Measurements from ENCODE around the gene RNF213.
A peak's percentile ranks its signal among the peaks of the same experiment; 100 is the strongest.

The RNF213 gene

GRCh38 chr17:80415626-80416137, 155.0 kb downstream of the RNF213 start:
- no peaks in the 10 kb centered on the region for H3K36me3 ChIP-seq (replicated peaks; ENCODE audit: insufficient read depth, low read length)
- H4K20me1 ChIP-seq (ENCODE audit: insufficient read depth, low read length): no peaks in the 10 kb centered on the region
- no peaks in the 10 kb centered on the region for H3K4me1 ChIP-seq (ENCODE audit: low read length)
- no peaks in the 10 kb centered on the region for H3K9me3 ChIP-seq (replicated peaks; ENCODE audit: insufficient read depth, low read length)
- peak overlapping the region; percentile 45; the same call in 1 of the 2 replicates for H3K27ac ChIP-seq (ENCODE audit: low read length)
- H3K27me3 ChIP-seq (replicated peaks; ENCODE audit: insufficient read depth, low read length): peaks cover 31% of the 10 kb centered on the region
- no peak for TF ChIP-seq CTCF (IDR thresholded peaks at IDR 0.05; ENCODE audit: low read length)
- TF ChIP-seq EZH2 (optimal IDR thresholded peaks at IDR 0.05; ENCODE audit: low read depth, low read length): no peak
- TF ChIP-seq EZH2phosphoT487 (IDR thresholded peaks at IDR 0.05; ENCODE audit: low read length): no peak
- H3F3A ChIP-seq (ENCODE audit: insufficient read depth, low read length): peaks cover 3% of the 10 kb centered on the region; the same call in 1 of the 2 replicates
- 0 out of 2 replicates have a peak, but pooled peaks cover 4% of the 10 kb centered on the region for H3K79me2 ChIP-seq (ENCODE audit: low read length)
- H3K9me2 ChIP-seq (replicated peaks; ENCODE audit: insufficient read depth, low read length): no peaks in the 10 kb centered on the region
- peak overlapping the region; percentile 99 for H3K4me2 ChIP-seq (ENCODE audit: low read depth, low read length)
- peak overlapping the region; percentile 86 for H3K4me3 ChIP-seq (ENCODE audit: low read length)
- H2AFZ ChIP-seq (ENCODE audit: low read length): peak overlapping the region; percentile 80
- peak overlapping the region; percentile 78 for H3K9ac ChIP-seq (ENCODE audit: low read length)
- DNase-seq: no peak

GRCh38 chr17:80416260-80416939, 155.7 kb downstream of the RNF213 start:
- H4K20me1 ChIP-seq (ENCODE audit: insufficient read depth, low read length): no peaks in the 10 kb centered on the region
- no peak for TF ChIP-seq EZH2 (optimal IDR thresholded peaks at IDR 0.05; ENCODE audit: low read depth, low read length)
- 0 out of 2 replicates have a peak, but pooled peaks cover 4% of the 10 kb centered on the region for H3K79me2 ChIP-seq (ENCODE audit: low read length)
- no peaks in the 10 kb centered on the region for H3K9me2 ChIP-seq (replicated peaks; ENCODE audit: insufficient read depth, low read length)
- peaks cover 26% of the 10 kb centered on the region for H3K27me3 ChIP-seq (replicated peaks; ENCODE audit: insufficient read depth, low read length)
- DNase-seq: no peak
- no peaks in the 10 kb centered on the region for H3K9me3 ChIP-seq (replicated peaks; ENCODE audit: insufficient read depth, low read length)
- H3K4me3 ChIP-seq (ENCODE audit: low read length): no peak overlapping the region
- H3F3A ChIP-seq (ENCODE audit: insufficient read depth, low read length): peaks cover 3% of the 10 kb centered on the region; the same call in 1 of the 2 replicates
- H3K36me3 ChIP-seq (replicated peaks; ENCODE audit: insufficient read depth, low read length): no peaks in the 10 kb centered on the region
- H2AFZ ChIP-seq (ENCODE audit: low read length): no peak overlapping the region
- H3K4me1 ChIP-seq (ENCODE audit: low read length): no peaks in the 10 kb centered on the region
- H3K27ac ChIP-seq (ENCODE audit: low read length): no peak overlapping the region
- H3K9ac ChIP-seq (ENCODE audit: low read length): no peak overlapping the region
- peak overlapping the region; percentile 99; the same call in 1 of the 2 replicates for H3K4me2 ChIP-seq (ENCODE audit: low read depth, low read length)

GRCh38 chr17:80416940-80417293, 156.3 kb downstream of the RNF213 start:
- Histone ChIP-seq H3K27me3 (replicated peaks; ENCODE audit: insufficient read depth, low read length) (peaks cover 22% of the 10 kb centered on the region), H3K79me2 (ENCODE audit: low read length) (0 out of 2 replicates have a peak, but pooled peaks cover 4% of the 10 kb centered on the region), H3K27ac (ENCODE audit: low read length) (no peak overlapping the region), H4K20me1 (ENCODE audit: insufficient read depth, low read length) (no peaks in the 10 kb centered on the region), H3K36me3 (replicated peaks; ENCODE audit: insufficient read depth, low read length) (no peaks in the 10 kb centered on the region), H3K9ac (ENCODE audit: low read length) (no peak overlapping the region), H3K4me1 (ENCODE audit: low read length) (no peaks in the 10 kb centered on the region), H3K4me2 (ENCODE audit: low read depth, low read length) (no peak overlapping the region), H3K9me3 (replicated peaks; ENCODE audit: insufficient read depth, low read length) (no peaks in the 10 kb centered on the region), H2AFZ (ENCODE audit: low read length) (no peak overlapping the region), H3F3A (ENCODE audit: insufficient read depth, low read length) (peaks cover 3% of the 10 kb centered on the region; the same call in 1 of the 2 replicates), H3K4me3 (ENCODE audit: low read length) (no peak overlapping the region), H3K9me2 (replicated peaks; ENCODE audit: insufficient read depth, low read length) (no peaks in the 10 kb centered on the region)
- DNase-seq: no peak
- no peak for TF ChIP-seq EZH2 (optimal IDR thresholded peaks at IDR 0.05; ENCODE audit: low read depth, low read length)
- TF ChIP-seq CTCF (IDR thresholded peaks at IDR 0.05; ENCODE audit: low read length): no peak
- no peak for TF ChIP-seq EZH2phosphoT487 (IDR thresholded peaks at IDR 0.05; ENCODE audit: low read length)

GRCh38 chr17:80418589-80418988, 157.9 kb downstream of the RNF213 start:
- Histone ChIP-seq H3K4me2 (ENCODE audit: low read depth, low read length) (no peak overlapping the region), H3K9me2 (replicated peaks; ENCODE audit: insufficient read depth, low read length) (no peaks in the 10 kb centered on the region), H3K4me3 (ENCODE audit: low read length) (no peak overlapping the region), H3K79me2 (ENCODE audit: low read length) (0 out of 2 replicates have a peak, but pooled peaks cover 4% of the 10 kb centered on the region), H3K36me3 (replicated peaks; ENCODE audit: insufficient read depth, low read length) (no peaks in the 10 kb centered on the region), H3K27ac (ENCODE audit: low read length) (no peak overlapping the region), H3K9ac (ENCODE audit: low read length) (no peak overlapping the region), H2AFZ (ENCODE audit: low read length) (no peak overlapping the region), H3K9me3 (replicated peaks; ENCODE audit: insufficient read depth, low read length) (no peaks in the 10 kb centered on the region), H4K20me1 (ENCODE audit: insufficient read depth, low read length) (no peaks in the 10 kb centered on the region), H3K4me1 (ENCODE audit: low read length) (no peaks in the 10 kb centered on the region), H3K27me3 (replicated peaks; ENCODE audit: insufficient read depth, low read length) (peaks cover 10% of the 10 kb centered on the region), H3F3A (ENCODE audit: insufficient read depth, low read length) (peaks cover 3% of the 10 kb centered on the region; the same call in 1 of the 2 replicates)
- no peak for TF ChIP-seq EZH2phosphoT487 (IDR thresholded peaks at IDR 0.05; ENCODE audit: low read length)
- no peak for TF ChIP-seq EZH2 (optimal IDR thresholded peaks at IDR 0.05; ENCODE audit: low read depth, low read length)
- TF ChIP-seq CTCF (IDR thresholded peaks at IDR 0.05; ENCODE audit: low read length): no peak
- DNase-seq: no peak
